Stimulated activated CD4-positive, alpha-beta T cell treated with anti-CD3 and anti-CD28 coated beads, TNF-alpha, amount 100 ng/mL, for 4 hours (primary cell): ENCODE data around the gene WASF3.
"Not testable (repeated sequence)": the region's sequence is repeated elsewhere in the genome, so short reads cannot be mapped to it uniquely, and the experiment has no call there.

Experiments
- DNase-seq, 3 experiments: peaks; one replicate each; pipeline ENCODE4 v3.0.0-alpha.2; 2020; ENCODE audit warnings: low read depth in 3 of 3

WASF3 gene

DNA sequence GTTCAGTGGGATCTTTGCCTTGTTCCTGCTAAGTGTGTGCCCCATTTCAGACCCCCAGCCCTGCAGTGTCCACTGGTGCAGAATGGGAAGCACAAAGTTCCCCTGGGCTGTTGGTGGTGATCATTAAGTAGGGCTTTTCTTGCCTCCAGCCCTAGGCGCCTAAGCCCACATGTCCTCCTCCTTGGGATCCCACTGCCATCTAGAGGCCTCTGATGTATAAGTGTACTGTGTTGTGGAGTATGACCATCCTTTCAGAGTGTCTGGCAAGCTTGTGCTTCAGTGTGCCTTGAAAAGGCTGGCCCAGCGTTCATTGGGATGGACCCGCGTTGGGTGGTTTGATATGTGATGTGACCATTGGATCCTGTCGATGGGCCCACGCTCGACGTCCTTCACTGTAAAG, 71.2 kb downstream of the WASF3 start:
- DNase-seq: no peak

DNA sequence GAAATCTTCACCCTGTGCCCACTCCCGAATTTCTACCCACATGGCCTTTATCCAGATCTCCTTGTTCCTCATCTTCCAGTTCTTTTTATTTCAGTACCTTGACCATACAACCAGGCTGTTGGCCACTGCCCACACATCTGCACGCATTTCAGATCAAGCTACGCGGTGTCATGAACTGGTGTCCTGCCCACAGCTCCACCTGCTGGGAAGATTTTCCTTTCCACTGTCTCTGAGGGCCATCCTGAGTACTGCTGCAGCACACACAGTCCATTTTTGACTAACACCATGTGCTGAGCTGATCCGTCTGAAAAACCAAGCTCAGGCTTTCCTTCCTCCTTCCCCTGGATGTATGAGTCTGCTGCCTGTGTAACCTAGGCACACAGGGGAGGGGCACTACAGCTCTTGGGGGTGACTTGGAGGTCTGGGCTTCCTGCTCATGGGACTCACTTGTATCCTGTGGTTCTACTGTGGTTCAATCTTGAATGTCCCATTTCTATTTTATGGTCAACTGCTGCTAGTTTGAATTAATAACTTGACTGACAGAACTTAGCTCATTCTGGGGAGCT, 71.9 kb downstream of the WASF3 start:
- no peak for DNase-seq

DNA sequence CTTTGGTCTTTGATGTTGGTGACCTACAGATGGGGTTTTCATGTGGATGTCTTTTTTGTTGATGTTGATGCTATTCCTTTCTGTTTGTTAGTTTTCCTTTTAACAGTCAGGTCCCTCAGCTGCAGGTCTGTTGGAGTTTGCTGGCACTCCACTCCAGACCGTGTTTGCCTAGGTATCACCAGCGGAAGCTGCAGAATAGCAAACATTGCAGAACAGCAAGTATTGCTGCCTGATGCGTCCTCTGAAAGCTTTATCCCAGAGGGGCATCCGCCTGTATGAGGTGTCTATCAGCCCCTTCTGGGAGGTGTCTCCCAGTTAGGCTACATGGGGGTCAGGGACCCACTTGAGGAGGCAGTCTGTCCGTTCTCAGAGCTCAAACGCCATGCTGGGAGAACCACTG, 78.2 kb downstream of the WASF3 start:
- not testable (repeated sequence) for DNase-seq

- not testable (repeated sequence) for DNase-seq
Observed at GRCh38 chr13:26636073-26636472, 78.6 kb downstream of the WASF3 start.

- DNase-seq: no peak
Observed at GRCh38 chr13:26646603-26647002, 89.1 kb downstream of the WASF3 start.

DNA sequence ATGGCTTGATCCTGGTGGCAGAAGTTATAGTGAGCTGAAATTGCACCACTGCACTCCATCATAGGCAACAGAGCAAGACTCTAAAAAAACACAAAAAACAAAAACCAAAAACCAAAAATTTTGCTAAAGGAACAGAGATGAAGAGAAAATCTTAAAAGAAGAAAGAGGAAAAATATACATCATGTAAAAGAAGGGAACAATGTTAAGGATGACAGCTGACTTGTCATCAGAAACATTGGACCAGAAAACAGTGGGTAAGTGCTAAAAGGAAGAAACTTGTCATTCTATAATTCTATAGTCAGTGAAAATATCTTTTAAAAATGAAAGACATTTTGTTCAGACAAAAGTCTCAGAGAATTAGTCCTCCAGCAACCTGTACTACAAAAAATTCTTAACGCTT, 93.8 kb downstream of the WASF3 start:
- no peak for DNase-seq

DNA sequence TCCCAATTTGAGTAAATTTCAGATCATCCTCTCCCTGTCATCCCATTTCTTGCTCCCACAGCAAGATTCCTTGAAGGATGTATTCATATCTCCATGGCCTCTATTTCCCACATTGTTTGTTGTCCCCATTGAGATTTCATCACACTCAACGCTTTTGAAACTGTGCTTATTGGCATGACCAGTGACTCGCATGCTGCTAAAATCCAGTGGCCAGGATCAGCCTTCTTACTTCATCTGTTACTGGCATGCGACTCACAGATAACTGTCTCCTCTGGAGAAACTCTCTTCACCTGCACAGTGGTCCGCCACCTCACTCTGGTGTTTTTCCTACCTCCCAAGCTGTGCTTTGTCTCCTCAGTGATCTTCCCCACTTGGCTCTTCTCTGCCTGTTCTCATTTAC, 95.8 kb downstream of the WASF3 start:
- no peak for DNase-seq

- DNase-seq: no peak
Observed at GRCh38 chr13:26653842-26654241, 96.4 kb downstream of the WASF3 start.

GRCh38 chr13:26656919-26657318, 99.4 kb downstream of the WASF3 start:
- DNase-seq: no peak

DNA sequence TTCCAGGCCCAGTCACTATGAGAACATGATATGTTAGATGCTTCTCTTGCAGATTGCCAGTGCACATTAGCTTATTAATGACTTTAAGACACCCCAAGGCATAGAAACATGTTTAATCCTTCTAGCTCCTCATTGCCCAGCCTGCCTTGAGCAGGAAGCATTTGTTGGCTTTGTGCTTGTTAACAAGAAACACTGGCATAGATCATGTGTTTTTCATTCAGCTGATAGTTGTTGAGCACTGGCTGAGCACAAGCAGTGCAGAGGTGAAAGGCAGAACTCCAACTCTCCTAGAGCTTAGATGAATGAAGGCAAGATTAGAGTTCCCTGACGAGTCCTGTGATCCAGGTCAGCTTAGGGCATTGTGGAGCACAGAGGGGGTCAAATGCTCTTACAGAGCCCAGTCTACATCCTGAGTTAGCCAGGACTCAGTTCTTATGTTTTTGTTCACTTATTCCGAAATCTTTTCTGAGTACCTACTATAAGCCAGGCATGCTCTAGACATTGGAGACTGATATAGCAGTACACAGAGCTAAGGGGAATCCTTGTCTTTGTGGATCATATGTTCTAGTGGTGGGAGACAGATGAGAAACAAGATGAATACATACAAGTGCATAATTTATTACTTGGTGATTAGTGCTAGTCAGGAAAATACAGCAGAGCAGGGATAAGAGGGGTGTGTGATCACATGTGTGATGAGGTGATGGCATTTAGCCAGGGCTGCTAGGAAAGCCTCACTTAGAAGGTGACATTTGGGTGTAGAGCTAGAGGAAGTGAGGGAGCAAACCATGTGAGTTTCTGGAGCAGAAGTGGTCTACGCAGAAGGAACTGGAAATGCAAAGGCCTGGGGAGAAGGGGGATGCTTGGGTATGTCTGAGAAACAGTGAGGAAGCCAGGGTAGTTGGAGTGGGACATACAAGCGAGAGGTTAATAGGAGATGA, 101.2 kb downstream of the WASF3 start:
- no peak for DNase-seq

DNA sequence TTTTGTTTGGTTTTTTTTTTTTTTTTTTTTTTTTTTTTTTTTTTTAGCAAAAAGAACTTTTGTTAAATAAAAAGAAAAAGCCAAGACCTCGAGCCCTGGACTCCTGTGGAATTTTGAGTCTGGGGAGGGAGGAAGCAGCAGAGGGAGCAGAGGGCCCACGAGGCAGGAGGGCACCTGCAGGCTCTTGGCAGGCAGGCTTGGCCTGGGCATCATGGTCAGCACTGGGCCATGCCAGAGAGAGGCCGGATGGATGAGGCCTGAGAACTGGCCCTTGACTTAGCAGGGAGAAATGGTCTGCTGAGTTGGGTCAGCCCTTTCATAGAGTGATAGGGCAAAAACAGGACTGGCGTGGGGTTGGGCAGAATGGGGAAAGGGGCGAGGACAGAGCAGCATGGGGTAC, 102.7 kb downstream of the WASF3 start:
- DNase-seq: no peak

DNA sequence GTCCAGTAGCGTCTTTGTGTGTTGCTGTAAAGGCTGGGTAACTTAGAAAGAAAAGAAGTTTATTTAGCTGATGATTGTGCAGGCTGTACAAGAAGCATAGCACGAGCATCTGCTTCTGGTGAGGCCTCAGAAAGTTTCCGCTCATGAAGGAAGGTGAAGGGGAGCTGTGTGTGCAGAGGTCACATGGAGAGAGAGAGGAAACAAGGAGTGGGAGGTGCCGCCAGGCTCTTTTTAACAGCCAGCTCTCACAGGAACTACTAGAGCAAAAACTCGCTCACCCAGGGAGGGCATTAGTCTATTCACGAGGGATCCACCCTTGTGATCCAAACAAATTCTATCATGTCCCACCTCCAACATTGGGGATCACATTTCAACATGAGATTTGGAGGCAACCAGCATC, 103.3 kb downstream of the WASF3 start:
- DNase-seq: no peak

GRCh38 chr13:26663791-26664190, 106.3 kb downstream of the WASF3 start:
- DNase-seq: no peak

DNA sequence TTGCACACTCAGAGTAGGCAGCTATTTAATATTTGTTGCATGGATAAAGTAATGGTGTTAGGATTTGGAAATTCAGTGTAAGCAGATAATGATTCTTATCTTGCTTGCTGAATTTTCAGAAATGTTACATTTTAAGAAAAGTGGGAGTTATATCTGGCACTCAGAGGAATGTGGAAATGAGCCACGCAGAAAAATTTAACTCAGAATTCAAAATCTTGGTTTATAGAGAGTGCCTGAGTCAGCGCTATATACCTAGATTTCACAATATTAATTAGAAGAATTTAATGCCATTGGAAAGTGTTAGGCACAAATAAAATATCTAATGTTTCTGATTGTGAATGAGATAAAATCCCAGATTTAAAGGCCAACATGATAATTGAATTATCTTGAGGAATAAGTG, 106.8 kb downstream of the WASF3 start:
- no peak for DNase-seq

DNA sequence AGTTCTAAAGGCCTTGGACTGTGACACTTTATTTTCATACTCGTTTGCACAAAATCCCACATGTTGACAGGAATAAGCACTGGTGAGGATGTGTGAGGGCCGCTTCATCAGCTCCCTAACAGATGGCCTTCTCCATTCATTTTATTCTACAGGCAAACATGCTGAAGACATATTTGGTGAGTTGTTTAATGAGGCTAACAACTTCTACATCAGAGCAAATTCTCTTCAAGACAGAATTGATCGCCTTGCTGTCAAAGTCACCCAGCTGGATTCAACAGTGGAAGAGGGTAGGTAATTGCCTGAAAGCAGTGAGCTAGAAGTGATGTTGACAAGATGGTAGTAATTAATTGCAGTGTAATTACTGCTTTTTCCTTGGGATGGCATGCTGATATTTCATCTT, 107.4 kb downstream of the WASF3 start:
- no peak for DNase-seq

DNA sequence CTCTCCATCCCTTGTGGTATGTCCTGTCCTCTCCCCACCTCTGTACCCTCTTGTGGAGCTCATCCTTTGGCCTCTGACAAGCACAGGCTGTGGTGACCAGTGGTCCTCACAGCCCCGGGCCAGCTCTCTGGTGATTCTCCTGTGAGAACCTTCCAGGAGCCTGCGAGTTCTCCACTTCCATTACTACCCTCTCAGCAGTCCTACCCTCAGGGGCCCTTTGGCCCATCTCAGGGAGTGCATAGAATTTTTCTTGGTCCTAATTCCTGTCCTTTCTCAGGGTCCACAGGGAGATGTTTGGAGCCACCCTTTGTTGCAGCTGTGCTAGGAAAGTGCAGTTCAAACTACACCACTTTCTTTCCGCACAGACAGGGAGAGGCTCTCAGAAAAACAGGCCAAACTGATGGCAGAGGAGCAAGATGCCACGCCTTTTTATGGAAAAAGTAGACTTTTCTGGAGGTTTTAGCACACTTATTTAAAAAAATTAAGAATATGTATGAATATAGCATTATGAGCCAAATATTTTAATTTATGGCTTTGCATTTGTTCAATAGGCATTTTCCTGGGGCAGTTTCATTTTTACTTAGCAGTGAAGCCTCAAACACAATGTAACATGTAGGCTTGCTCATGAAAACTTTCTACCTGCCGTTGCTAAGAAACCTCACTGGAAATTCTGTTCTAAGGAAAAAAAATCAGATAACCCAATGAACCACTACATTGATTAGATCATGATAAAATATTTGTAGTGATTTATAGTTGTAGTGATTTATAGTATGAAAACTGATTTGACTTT, 111.1 kb downstream of the WASF3 start:
- DNase-seq: no peak

GRCh38 chr13:26673890-26674289, 116.4 kb downstream of the WASF3 start:
- no peak for DNase-seq

- no peak for DNase-seq
Observed at GRCh38 chr13:26677156-26677555, 119.7 kb downstream of the WASF3 start.

DNA sequence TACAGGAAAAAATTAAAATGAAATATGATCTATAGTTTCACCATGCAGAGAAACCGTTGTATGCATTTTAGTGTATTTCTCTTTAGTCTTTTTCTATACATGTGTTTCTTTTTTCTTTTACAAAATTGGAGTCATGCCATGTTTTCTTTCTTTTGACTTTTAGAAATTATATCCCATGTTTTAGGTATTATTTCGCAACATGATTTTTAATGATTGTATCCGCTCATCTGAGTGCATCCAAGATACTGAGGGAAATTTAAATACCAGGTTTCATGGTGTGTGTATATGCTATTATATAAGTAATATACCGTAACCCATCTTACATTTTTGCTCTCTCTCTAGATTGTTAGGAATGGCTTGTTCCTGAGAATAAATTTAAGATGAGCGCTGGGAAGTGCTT, 120.8 kb downstream of the WASF3 start:
- DNase-seq: no peak

- DNase-seq: no peak
Observed at GRCh38 chr13:26678796-26679195, 121.3 kb downstream of the WASF3 start.

DNA sequence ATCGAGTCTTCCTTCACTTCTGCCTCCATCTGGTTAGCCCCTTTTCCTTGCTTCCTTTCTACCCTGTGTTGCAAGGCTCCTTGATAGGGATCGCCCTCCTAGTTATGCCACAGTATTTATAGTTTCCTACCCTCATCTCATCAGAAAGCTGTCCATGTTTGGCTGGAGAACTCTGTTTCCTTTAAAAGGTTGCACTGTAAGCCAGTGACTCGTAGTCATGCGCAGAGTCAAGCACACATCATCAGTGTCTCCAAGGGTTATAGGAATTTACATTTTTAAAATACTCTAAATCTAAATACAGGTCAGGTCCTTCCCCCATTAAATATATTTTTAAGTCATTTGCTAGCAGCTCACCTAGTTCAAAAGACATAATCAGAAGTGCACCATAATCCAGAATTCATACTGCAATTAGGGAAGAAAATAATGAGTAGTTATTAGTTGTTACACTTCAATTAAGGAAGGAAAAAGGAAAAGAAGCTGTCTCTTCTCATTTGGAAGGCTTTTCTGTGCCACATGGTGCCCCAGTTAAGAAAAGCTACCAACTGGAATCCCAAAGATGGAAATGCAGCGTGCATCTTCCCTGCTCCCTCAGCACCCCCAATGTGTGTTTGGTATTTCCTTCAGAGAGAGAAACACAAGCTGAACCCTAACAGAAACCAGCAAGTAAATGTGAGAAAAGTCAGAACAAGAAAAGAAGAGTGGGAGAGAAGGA, 122.1 kb downstream of the WASF3 start:
- DNase-seq: no peak

DNA sequence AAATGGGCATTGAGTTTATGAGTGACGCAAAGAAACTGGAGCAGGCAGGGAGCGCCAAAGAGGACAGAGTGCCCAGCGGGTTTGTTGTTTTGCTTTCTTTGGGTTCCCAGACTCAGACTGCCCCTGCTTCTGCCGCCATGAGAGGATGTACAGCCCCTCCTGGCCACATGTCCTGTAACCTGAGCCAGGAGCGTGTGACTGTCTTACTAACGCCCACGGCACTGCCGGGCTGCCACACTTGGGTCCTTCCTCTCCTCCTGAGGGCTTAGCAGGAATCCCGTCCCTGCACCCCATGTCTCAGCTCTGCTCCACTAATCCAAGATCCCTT, 122.6 kb downstream of the WASF3 start:
- no peak for DNase-seq
